Astrocyte (in vitro differentiated cells and primary cell): ENCODE results near the gene ZNF26. TPM values are rescaled to one million over a fixed set of nuclear protein-coding genes. Genes with fewer than 3 reads are reported as not detected.

Experiments used
- DNase-seq: peaks from one replicate; pipeline ENCODE4 v3.0.0-alpha.2; 2010; ENCODE audit warnings: low read depth
- FAIRE-seq: peaks from 2 replicates; lab custom pipeline; 2011; peaks lifted over from hg19 to GRCh38; lab: Jason Lieb, UNC
- H2AFZ ChIP-seq: 2 replicates; pipeline ENCODE4 v1.6.0; 2012; ENCODE audit warnings: low read depth, low read length, inconsistent platforms
- H3K27ac ChIP-seq: 2 replicates; pipeline ENCODE4 v1.5.1; 2011; ENCODE audit warnings: low read depth, low read length, inconsistent platforms
- H3K27me3 ChIP-seq: 2 replicates; pipeline ENCODE4 v1.6.0; 2011; ENCODE audit warnings: low read length, inconsistent platforms; ENCODE audit not compliant: insufficient read depth
- H3K36me3 ChIP-seq: 2 replicates; pipeline ENCODE4 v1.5.1; 2011; ENCODE audit warnings: low read length, inconsistent platforms; ENCODE audit not compliant: insufficient read depth
- H3K4me1 ChIP-seq: 2 replicates; pipeline ENCODE4 v1.5.1; 2011; ENCODE audit warnings: low read length, inconsistent platforms; ENCODE audit not compliant: insufficient read depth
- H3K4me2 ChIP-seq: 2 replicates; pipeline ENCODE4 v1.6.0; 2012; ENCODE audit warnings: low read length, inconsistent platforms
- H3K4me3 ChIP-seq: 2 replicates; pipeline ENCODE4 v1.5.1; 2011; ENCODE audit warnings: low read depth, mild to moderate bottlenecking, low read length, inconsistent platforms; ENCODE audit not compliant: insufficient read depth
- H3K79me2 ChIP-seq: 2 replicates; pipeline ENCODE4 v1.6.0; 2012; ENCODE audit warnings: mild to moderate bottlenecking, low read length, inconsistent platforms; ENCODE audit not compliant: insufficient read depth
- H3K9ac ChIP-seq: 2 replicates; pipeline ENCODE4 v1.6.0; 2012; ENCODE audit warnings: mild to moderate bottlenecking, low read length, inconsistent platforms
- H3K9me3 ChIP-seq: 2 replicates; pipeline ENCODE4 v1.5.1; 2012; ENCODE audit warnings: low read depth, mild to moderate bottlenecking, low read length, inconsistent platforms; ENCODE audit not compliant: insufficient read depth
- H4K20me1 ChIP-seq: 2 replicates; pipeline ENCODE4 v1.6.0; 2012; ENCODE audit warnings: low read length, inconsistent platforms; ENCODE audit not compliant: insufficient read depth
- H3K27ac Mint-ChIP-seq: one replicate; pipeline ENCODE4 v1.8.0; 2021; ENCODE audit warnings: mild to moderate bottlenecking, mixed read lengths; ENCODE audit not compliant: unreplicated experiment
- H3K27me3 Mint-ChIP-seq: one replicate; pipeline ENCODE4 v1.8.0; 2021; ENCODE audit warnings: low read depth, mixed read lengths; ENCODE audit not compliant: unreplicated experiment
- H3K36me3 Mint-ChIP-seq: one replicate; pipeline ENCODE4 v1.8.0; 2021; ENCODE audit warnings: low read depth, mixed read lengths; ENCODE audit not compliant: unreplicated experiment
- H3K4me1 Mint-ChIP-seq: one replicate; pipeline ENCODE4 v1.8.0; 2021; ENCODE audit warnings: low read depth, mixed read lengths; ENCODE audit not compliant: unreplicated experiment
- H3K4me3 Mint-ChIP-seq: one replicate; pipeline ENCODE4 v1.8.0; 2021; ENCODE audit warnings: mild to moderate bottlenecking, moderate library complexity, mixed read lengths; ENCODE audit not compliant: unreplicated experiment
- H3K9me3 Mint-ChIP-seq: one replicate; pipeline ENCODE4 v1.8.0; 2021; ENCODE audit warnings: mild to moderate bottlenecking, mixed read lengths; ENCODE audit not compliant: unreplicated experiment
- CTCF ChIP-seq: IDR thresholded peaks from 2 replicates; pipeline ENCODE4 v1.5.1; 2011; ENCODE audit warnings: low read depth, mild to moderate bottlenecking, inconsistent platforms, low read length, moderate library complexity; ENCODE audit not compliant: insufficient read depth
- EZH2 ChIP-seq: IDR thresholded peaks from 2 replicates; pipeline ENCODE4 v1.6.1; 2012; ENCODE audit warnings: mild to moderate bottlenecking, low read length, inconsistent platforms; ENCODE audit not compliant: insufficient read depth
- total RNA-seq: library from RNA; stranded (reverse); gene quantifications from 2 replicates; pipeline ENCODE4 v1.2.1, GENCODE V29; 2021

ZNF26 gene
- total RNA-seq, 1 donor from 2014 or later, result 11.7 TPM

GRCh38 chr12:132945806-132946205 is 40.4 kb upstream of the ZNF26 start:
- Histone ChIP-seq H3K27ac (no peak overlapping the region), H3K79me2 (peaks cover 25% of the 10 kb centered on the region), H3K9ac (no peak overlapping the region), H3K36me3 (peaks cover 34% of the 10 kb centered on the region), H3K27me3 (no peaks in the 10 kb centered on the region), H3K4me3 (no peak overlapping the region), H3K4me1 (no peaks in the 10 kb centered on the region), H4K20me1 (peaks cover 11% of the 10 kb centered on the region), H2AFZ (no peak overlapping the region), H3K9me3 (peaks cover 64% of the 10 kb centered on the region), H3K4me2 (no peak overlapping the region)
- FAIRE-seq (no peak), DNase-seq (no peak)
- no peaks in the 10 kb centered on the region for H3K4me1 Mint-ChIP-seq
- H3K27me3 Mint-ChIP-seq, result no peaks in the 10 kb centered on the region
- H3K36me3 Mint-ChIP-seq, result peaks cover 69% of the 10 kb centered on the region
- no peak overlapping the region for H3K27ac Mint-ChIP-seq
- peaks cover 39% of the 10 kb centered on the region for H3K9me3 Mint-ChIP-seq
- H3K4me3 Mint-ChIP-seq, result no peak overlapping the region
- TF ChIP-seq EZH2 (no peak), CTCF (no peak)

GRCh38 chr12:132946246-132946820 is 39.8 kb upstream of the ZNF26 start:
- no peaks in the 10 kb centered on the region for H3K4me1 Mint-ChIP-seq

More at GRCh38 chr12:132946246-132946820, 39.8 kb upstream of the ZNF26 start:
- Mint-ChIP-seq H3K4me3 (no peak overlapping the region), H3K27ac (no peak overlapping the region), H3K27me3 (no peaks in the 10 kb centered on the region), H3K9me3 (peaks cover 34% of the 10 kb centered on the region), H3K36me3 (peaks cover 64% of the 10 kb centered on the region)
- Histone ChIP-seq H3K9me3 (peaks cover 64% of the 10 kb centered on the region), H3K4me3 (no peak overlapping the region), H4K20me1 (peaks cover 16% of the 10 kb centered on the region), H3K4me1 (no peaks in the 10 kb centered on the region), H3K27me3 (no peaks in the 10 kb centered on the region), H3K79me2 (peaks cover 31% of the 10 kb centered on the region), H3K9ac (no peak overlapping the region), H3K27ac (no peak overlapping the region), H3K36me3 (peaks cover 31% of the 10 kb centered on the region), H3K4me2 (no peak overlapping the region), H2AFZ (no peak overlapping the region)
- no peak for FAIRE-seq
- no peak for TF ChIP-seq CTCF
- no peak for TF ChIP-seq EZH2
- DNase-seq, result no peak
